ENCODE results near the gene B3GNT9. TPM values are rescaled to one million over a fixed set of nuclear protein-coding genes. Genes with fewer than 3 reads are reported as not detected.

Gene B3GNT9
- polyA plus RNA-seq, 1 of the 3 experiments (the other 2 are of a cell fraction), result 9.9 TPM

DNA sequence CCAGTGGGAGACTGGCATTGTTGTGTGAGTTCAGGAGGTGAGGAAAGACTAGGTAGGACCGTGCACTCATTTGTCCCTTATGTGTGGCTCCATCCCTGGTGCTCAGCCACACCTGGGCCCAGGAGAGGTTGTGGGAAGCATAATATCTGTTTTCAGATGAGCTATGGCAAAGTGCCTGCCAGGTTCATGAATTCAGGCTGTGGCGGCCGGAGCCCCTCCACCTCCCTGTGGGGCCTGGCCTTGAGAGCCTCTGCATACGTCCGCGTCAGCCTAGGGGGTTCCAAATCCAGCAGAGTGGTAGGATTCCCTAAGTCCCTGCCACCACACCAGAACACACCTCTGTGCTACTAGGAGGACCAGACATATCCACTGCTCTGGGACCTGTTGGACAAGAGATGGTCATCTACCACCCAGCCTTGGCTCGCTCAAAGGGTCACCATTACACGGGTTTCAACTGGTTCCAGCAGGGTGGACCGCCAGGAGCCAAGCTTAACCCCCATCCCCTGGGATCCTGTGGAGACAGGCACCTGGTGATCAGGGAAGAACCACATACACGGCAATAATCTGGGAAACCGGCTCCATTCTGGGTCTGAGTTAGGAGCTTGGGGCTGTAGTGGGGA, 2.0 kb downstream of the B3GNT9 start:
- ChIA-PET CTCF (interaction anchor here (0.7 to 1.3 kb wide), 2 partner anchors 28 to 49 kb away, joined by 3 read pairs; no protein-coding TSS in a partner anchor), POLR2A (no interaction called here)
- no peak for DNase-seq
- TF ChIP-seq, protein P1, sequence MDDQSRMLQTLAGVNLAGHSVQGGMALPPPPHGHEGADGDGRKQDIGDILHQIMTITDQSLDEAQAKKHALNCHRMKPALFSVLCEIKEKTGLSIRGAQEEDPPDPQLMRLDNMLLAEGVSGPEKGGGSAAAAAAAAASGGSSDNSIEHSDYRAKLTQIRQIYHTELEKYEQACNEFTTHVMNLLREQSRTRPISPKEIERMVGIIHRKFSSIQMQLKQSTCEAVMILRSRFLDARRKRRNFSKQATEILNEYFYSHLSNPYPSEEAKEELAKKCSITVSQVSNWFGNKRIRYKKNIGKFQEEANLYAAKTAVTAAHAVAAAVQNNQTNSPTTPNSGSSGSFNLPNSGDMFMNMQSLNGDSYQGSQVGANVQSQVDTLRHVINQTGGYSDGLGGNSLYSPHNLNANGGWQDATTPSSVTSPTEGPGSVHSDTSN (IDR thresholded peaks at IDR 0.05), result no peak
- TF ChIP-seq, protein P2, sequence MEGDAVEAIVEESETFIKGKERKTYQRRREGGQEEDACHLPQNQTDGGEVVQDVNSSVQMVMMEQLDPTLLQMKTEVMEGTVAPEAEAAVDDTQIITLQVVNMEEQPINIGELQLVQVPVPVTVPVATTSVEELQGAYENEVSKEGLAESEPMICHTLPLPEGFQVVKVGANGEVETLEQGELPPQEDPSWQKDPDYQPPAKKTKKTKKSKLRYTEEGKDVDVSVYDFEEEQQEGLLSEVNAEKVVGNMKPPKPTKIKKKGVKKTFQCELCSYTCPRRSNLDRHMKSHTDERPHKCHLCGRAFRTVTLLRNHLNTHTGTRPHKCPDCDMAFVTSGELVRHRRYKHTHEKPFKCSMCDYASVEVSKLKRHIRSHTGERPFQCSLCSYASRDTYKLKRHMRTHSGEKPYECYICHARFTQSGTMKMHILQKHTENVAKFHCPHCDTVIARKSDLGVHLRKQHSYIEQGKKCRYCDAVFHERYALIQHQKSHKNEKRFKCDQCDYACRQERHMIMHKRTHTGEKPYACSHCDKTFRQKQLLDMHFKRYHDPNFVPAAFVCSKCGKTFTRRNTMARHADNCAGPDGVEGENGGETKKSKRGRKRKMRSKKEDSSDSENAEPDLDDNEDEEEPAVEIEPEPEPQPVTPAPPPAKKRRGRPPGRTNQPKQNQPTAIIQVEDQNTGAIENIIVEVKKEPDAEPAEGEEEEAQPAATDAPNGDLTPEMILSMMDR (IDR thresholded peaks at IDR 0.05), result no peak
- TF ChIP-seq, protein P3, sequence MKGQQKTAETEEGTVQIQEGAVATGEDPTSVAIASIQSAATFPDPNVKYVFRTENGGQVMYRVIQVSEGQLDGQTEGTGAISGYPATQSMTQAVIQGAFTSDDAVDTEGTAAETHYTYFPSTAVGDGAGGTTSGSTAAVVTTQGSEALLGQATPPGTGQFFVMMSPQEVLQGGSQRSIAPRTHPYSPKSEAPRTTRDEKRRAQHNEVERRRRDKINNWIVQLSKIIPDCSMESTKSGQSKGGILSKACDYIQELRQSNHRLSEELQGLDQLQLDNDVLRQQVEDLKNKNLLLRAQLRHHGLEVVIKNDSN (IDR thresholded peaks at IDR 0.05; ENCODE audit: borderline replicate concordance, low read depth), result no peak
- TF ChIP-seq YY1 (IDR thresholded peaks at IDR 0.05; ENCODE audit: low read depth) (no peak), GATA2 (CRISPR knock-in tag; IDR thresholded peaks at IDR 0.05) (no peak), RAD21 (IDR thresholded peaks at IDR 0.05; ENCODE audit: low read length) (no peak), RCOR1 (IDR thresholded peaks at IDR 0.05; ENCODE audit: low read length) (no peak), FOXJ3 (CRISPR knock-in tag; IDR thresholded peaks at IDR 0.05) (no peak), SIN3A (IDR thresholded peaks at IDR 0.05; ENCODE audit: borderline replicate concordance, low read depth, low read length) (no peak), TEAD4 (IDR thresholded peaks at IDR 0.05; ENCODE audit: borderline replicate concordance, insufficient read depth) (no peak), NRF1 (IDR thresholded peaks at IDR 0.05; ENCODE audit: low read depth, low read length) (no peak), FOSL2 (IDR thresholded peaks at IDR 0.05; ENCODE audit: borderline replicate concordance, low read depth) (no peak), GABPA (IDR thresholded peaks at IDR 0.05; ENCODE audit: low read depth) (no peak), MXI1 (IDR thresholded peaks at IDR 0.05; ENCODE audit: low read depth, low read length) (no peak), RXRA (IDR thresholded peaks at IDR 0.05; ENCODE audit: borderline replicate concordance, low read depth) (no peak)
- TF ChIP-seq, protein P4, sequence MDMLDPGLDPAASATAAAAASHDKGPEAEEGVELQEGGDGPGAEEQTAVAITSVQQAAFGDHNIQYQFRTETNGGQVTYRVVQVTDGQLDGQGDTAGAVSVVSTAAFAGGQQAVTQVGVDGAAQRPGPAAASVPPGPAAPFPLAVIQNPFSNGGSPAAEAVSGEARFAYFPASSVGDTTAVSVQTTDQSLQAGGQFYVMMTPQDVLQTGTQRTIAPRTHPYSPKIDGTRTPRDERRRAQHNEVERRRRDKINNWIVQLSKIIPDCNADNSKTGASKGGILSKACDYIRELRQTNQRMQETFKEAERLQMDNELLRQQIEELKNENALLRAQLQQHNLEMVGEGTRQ (IDR thresholded peaks at IDR 0.05; ENCODE audit: borderline replicate concordance, low read depth, low read length), result no peak
- TF ChIP-seq, protein P5, sequence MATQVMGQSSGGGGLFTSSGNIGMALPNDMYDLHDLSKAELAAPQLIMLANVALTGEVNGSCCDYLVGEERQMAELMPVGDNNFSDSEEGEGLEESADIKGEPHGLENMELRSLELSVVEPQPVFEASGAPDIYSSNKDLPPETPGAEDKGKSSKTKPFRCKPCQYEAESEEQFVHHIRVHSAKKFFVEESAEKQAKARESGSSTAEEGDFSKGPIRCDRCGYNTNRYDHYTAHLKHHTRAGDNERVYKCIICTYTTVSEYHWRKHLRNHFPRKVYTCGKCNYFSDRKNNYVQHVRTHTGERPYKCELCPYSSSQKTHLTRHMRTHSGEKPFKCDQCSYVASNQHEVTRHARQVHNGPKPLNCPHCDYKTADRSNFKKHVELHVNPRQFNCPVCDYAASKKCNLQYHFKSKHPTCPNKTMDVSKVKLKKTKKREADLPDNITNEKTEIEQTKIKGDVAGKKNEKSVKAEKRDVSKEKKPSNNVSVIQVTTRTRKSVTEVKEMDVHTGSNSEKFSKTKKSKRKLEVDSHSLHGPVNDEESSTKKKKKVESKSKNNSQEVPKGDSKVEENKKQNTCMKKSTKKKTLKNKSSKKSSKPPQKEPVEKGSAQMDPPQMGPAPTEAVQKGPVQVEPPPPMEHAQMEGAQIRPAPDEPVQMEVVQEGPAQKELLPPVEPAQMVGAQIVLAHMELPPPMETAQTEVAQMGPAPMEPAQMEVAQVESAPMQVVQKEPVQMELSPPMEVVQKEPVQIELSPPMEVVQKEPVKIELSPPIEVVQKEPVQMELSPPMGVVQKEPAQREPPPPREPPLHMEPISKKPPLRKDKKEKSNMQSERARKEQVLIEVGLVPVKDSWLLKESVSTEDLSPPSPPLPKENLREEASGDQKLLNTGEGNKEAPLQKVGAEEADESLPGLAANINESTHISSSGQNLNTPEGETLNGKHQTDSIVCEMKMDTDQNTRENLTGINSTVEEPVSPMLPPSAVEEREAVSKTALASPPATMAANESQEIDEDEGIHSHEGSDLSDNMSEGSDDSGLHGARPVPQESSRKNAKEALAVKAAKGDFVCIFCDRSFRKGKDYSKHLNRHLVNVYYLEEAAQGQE (IDR thresholded peaks at IDR 0.05; ENCODE audit: low read depth, low read length), result no peak
- Histone ChIP-seq H4K20me1 (ENCODE audit: insufficient read depth) (no peaks in the 10 kb centered on the region), H3K9me3 (no peaks in the 10 kb centered on the region), H3K27me3 (ENCODE audit: insufficient read depth) (no peaks in the 10 kb centered on the region), H3K79me2 (ENCODE audit: insufficient read depth) (no peaks in the 10 kb centered on the region), H2AFZ (ENCODE audit: low read depth) (no peak overlapping the region), H3K4me3 (ENCODE audit: low read depth in 2 of 2, low read length in 1 of 2) (no peak overlapping the region), H3K27ac (ENCODE audit: low read depth in 2 of 2, low read length in 1 of 2) (no peak overlapping the region; a peak in 1 of 4 replicates), H3K9me2 (no peaks in the 10 kb centered on the region), H3K36me3 (replicated peaks in 1 of 2; ENCODE audit: control insufficient read depth in 1 of 2, insufficient read depth in 2 of 2, low read length in 1 of 2) (peaks cover 13 to 48% of the 10 kb centered on the region in 2 experiments), H3K4me1 (ENCODE audit: control insufficient read depth in 1 of 2, insufficient read depth in 2 of 2, low read depth in 1 of 2, low read length in 1 of 2) (peaks cover 0 to 8% of the 10 kb centered on the region in 2 experiments; a peak in 1 of 4 replicates), H3K4me2 (no peak overlapping the region), H3K9ac (no peak overlapping the region), H3F3A (replicated peaks; ENCODE audit: insufficient read depth) (peaks cover 8% of the 10 kb centered on the region)
- WGBS (ENCODE audit: low lambda C conversion rate), result 93% methylated on average over 7 of the region's 11 CpGs

Data from SK-N-SH (cell line).